Hematopoietic multipotent progenitor cell treated with erythropoietin and hydrocortisone succinate and interleukin-3 and kit ligand, for 17 days (in vitro differentiated cells): Measurements from ENCODE around the gene SPNS2.

Experiments
- DNase-seq: peaks from one replicate; pipeline ENCODE4 v3.0.0-alpha.2; 2015; ENCODE audit warnings: low spot score

SPNS2 gene

GRCh38 chr17:4550534-4551039, 51.9 kb downstream of the SPNS2 start:
- DNase-seq: no peak

GRCh38 chr17:4551141-4551540, 52.5 kb downstream of the SPNS2 start:
- DNase-seq: no peak

GRCh38 chr17:4551796-4552525, 53.3 kb downstream of the SPNS2 start:
- no peak for DNase-seq

DNA sequence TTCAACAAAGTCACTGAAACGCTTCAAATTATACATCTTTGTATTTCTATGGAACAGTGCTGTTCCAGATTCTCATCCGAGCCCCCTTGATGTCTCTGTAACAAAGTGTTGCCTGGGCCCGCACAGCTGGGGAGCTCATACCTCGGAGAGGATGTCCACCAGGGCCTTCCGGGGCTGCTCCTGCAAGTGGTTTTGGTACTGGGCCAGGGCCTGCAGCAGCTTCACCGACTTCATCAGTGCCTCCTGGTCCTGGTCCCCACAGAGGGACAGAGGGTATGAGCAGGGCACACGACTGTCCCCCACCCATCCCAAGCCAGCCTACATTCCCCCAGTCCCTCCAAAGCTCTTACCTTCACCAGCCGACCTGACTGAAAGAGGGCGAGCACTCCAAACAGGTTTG, 55.0 kb downstream of the SPNS2 start:
- DNase-seq: no peak

DNA sequence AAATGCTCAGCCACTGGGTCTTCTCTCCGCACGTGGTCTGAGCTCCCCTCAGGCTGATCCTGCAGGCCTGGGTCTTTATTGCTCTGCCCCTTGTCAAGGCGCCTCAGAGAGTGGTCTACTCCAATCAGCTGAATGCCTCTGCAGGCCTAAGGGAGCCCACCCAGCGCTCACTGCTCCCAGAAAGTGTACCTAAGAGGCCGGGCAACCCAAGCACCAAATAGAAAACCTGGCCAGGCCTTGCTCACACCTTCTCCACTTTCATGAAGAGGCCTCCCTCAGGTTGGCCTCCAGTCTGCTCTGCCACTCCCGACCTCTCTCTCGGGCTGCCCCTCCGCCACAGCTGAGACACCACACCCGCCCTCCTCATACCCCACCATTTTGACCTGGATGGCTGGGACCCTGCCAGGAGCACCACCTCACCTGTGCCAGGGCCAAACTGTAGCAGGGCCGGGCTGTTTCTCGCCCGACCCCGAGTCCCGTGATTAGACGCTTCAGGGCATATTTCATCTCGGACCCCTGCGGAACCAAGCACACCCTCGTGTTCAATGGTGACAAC, 55.8 kb downstream of the SPNS2 start:
- no peak for DNase-seq

DNA sequence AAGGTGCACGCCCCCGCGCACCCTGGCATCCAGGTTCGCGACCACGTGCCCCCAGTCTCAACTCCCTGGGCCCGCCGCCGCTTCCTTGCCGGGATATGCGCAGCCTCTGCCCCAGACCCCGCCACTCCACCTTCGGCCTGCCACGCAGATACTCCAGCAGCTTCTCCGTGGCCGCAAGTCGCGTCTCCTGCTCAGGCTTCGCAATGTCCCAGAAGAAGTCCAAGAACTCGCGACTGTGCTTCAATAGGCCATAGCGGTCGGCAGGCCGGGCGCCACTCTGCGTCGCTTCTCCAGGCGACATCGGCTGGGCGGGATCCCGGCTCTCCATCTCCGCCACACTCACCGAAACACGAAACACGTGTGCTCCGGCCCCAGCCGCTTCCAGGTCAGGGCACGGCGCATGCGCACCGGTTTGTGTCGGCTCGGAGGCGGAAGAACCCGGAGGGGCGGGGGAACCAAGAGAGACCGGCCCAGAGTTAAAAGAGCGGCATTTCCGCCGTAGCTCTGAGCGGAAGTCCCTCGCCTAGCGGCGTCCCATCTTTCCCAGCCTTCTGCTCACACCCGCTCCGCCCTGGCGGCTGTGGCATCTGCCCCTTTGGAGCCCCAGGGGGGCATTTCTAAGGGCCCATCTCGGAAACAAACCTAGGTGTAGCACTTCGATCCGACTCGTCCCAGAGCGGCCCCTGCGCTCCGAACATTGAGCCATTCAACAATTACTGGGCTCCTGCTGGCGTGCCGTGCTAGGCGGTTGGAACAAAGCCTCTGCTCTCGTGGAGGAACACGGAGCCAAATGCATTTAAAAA, 56.5 kb downstream of the SPNS2 start, which contains the start of gene MYBBP1A:
TSS of gene MYBBP1A (minus strand) at position 388 of the 803 bp plus-strand sequence. CDS start at position 328, 60 bp downstream.
- peak; percentile 89 for DNase-seq

DNA sequence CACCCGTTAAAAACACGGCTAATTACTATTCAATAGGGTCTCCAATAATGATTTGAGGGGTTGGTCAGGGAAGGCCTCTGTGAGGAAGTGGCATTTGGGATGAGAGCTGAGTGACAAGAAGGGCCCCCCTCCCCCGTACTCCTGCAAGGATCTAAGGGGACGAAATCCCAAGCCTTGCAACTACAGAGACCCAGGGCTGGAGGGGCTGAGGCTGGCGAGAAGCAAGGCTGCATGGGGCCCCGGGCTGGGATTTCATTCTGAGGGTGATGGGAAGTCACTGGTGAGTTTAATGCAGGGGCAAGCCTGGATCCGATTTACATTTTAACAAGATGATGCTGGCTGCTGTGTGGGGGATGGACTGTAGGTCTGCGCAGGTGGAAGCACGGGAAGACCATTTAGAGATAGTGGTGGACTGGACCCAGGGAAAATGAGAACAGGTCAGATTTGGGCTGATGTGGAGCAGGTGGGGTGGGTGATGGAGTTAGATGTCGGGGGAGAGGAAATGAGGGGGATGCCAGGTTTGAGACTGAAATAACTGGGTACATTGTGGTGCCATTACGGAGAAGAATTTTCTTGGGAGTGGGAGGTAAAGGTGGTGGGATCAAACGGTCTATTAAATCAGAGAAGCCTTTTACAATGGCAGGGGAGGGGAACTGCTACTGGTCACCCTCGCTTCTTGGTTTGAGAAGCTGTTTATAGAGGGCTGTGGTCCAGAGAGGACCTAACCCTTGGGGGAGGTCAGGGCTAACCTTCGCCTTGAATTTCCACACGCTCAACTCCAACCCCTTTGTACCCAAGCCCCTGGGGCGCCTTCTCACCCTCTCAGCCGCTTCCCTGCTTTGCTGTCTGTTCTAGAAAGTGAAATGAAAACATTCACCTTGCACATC, 57.4 kb downstream of the SPNS2 start:
- DNase-seq: no peak

- DNase-seq: no peak
Measured at GRCh38 chr17:4556996-4557395, 58.3 kb downstream of the SPNS2 start.

DNA sequence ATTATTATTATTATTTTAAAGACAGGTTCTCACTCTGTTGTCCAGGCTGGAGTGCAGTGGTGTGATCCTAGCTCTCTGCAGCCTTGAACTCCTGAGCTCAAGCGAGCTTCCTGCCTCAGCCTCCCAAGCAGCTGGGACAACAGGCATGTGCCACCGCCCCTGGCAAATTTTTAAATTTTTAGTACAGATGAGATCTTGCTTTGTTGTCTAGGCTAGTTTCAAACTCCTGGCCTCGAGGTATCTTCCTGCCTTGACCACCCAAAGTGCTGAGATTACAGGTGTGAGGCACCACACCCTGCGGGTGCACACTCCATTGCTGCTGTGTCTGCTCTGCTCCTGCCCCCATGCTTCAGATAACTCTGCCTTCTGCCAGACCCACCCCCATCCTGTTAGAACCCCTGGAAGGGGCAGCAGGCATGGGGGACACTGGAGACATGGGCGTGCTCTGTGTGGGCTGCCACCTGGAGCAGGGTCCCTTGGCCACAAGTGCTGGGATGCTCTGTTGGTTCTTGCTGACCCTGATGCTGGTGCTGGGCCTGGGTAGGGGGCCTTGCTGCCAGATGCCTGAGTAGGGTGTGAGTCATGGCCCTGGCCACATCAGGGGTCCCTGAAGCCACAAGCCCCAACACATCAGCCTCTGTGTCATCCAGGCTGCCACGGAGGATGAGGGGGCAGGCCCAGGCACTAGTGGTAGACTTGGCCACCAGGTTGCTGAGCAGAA, 59.1 kb downstream of the SPNS2 start:
- no peak for DNase-seq

GRCh38 chr17:4558347-4558971, 59.8 kb downstream of the SPNS2 start:
- no peak for DNase-seq

- DNase-seq: no peak
Measured at GRCh38 chr17:4559139-4559791, 60.6 kb downstream of the SPNS2 start.

DNA sequence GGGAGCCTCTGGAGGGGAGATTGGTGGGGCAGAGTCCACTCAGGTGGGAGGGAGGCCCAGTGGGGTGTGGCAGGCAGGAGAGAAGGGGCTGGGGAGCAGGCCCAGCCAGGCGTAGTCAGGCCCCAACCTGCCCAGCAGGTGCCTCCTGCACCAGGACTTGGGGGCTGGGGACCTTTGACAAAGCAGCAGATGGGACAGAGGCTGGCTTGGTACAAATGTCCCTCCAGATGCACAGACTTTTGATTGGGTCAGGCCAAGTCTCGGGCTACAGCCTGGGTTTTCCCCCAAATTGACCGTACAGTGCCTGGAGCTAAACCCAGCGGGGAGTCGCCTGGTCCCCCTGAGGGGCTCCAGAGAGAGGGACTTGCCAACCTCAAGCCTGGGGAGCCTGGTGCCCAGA, 61.3 kb downstream of the SPNS2 start:
- no peak for DNase-seq

GRCh38 chr17:4560421-4560820, 61.7 kb downstream of the SPNS2 start, which contains the start of gene GGT6:
TSS of gene GGT6 (minus strand) at chr17:4560577. CDS start at chr17:4560521, 56 bp downstream.
- no peak for DNase-seq

DNA sequence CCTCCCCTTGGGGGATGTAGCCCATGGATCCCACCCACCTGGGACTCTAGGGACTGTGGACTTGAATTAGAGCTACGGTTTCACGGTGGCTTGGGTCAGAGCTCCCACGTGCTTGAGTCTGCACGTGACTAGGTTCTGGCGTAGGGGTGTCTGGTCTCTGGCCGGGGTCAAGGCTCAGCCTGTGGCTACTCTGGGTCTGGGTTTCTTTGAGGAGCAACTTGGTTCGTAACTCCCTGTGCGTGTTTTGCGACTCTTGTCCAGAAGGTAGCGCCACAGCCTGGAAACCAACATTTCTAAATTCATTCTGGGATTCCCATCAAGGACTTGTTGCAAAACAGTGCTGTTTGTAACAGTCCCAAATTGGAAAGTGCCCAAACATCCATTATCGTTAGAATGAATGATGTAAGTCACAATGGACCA, 62.2 kb downstream of the SPNS2 start:
- no peak for DNase-seq

DNA sequence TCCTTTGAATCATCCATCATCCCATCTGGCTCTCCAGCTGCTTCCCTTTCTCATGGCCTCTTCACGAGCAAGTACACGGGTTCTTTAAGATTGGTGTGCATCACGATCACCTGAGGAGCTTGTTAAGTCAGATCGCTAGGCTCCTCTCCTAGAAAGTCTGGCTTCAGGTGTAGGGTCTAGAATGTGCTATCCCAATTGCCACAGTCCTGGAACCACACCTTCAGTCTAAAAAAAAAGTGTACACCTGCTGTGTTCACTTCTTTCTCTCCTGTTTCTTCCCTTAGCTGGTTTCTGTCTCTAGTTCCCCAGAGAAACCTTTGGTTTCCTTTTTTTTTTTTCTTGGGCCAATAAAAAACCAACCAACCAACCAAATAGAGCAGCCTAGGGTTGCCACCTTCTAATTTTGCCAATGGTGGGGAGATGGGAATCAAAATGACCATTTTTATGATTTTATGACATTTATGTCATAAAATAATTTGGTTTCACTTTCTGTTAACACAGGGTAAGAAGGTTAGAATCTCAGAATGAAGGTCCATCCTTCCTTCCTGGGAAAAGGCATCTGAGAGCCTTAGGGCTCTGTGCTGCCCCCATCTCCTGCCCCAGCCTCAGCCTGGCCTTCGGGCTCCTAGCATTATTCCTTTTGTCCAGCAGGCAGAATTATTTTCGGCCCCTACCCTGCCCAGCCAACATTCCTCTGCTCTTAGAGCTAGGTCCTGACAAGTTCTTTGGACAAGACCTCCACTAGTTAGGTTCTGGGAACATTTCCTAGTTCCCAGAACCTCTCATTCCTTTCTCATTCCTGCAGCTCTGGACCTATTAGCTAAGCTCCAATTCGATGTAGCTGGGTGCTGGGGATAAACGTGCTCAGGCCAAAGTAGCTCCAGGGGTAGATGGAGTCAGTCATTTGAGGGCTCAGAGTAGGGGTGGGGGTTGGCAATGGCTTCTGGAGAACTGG, 63.6 kb downstream of the SPNS2 start:
- DNase-seq: no peak

- peak; percentile 59 for DNase-seq
Measured at GRCh38 chr17:4565209-4566141, 66.8 kb downstream of the SPNS2 start.

DNA sequence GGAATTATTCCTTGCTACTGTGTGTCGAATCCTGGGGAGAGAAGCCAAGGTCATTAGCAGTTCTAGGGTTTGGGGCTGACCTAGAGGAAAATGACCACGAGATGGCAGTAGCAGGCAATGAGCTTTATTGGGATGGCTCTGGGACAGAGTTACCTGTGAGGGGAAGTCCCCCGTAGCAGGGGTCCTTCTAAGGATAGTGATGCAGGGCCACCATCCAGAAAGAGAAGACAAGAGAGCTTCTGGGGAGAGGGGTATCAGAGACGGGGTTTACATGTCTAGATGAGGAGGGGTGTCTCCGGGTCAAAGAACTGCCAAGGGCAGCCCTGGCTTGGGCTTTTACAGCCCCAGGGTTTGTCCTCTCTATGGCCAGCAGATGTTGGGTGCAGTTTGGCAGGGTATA, 68.1 kb downstream of the SPNS2 start:
- peak; percentile 52 for DNase-seq

DNA sequence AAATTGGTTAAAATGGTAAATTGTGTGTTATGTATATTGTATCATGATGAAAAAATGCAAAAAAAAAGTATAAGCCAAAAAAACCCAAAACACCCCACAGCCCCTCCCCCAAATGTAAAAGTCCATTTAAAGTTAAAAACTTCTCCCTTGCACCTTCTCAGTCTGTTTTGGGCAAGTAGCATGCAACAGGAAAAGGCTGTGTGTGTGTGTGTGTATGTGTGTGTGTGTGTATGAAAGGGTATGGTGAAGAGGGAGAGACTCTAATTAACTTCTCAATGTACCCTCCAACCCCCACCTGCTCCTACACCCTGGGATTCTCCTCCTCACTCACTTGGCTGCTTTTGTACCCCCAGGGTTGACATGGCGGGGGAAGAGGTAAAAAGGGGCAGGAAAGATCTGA, 70.9 kb downstream of the SPNS2 start:
- DNase-seq: no peak
